ENCODE data around the gene CSPG4. TPM values are rescaled to one million over a fixed set of nuclear protein-coding genes. Genes with fewer than 3 reads are reported as not detected.
A peak's percentile ranks its signal among the peaks of the same experiment; 100 is the strongest.

The CSPG4 gene
- total and polyA plus RNA-seq, 2 of the 13 experiments (the other 11 are each of a cell fraction or from before 2014, with no cell fraction given), result 0.01 to 0.04 TPM

- TF ChIP-seq SP5 (CRISPR knock-in tag; IDR thresholded peaks at IDR 0.05; ENCODE audit: borderline replicate concordance, low read depth) (0 out of 2 replicates have a peak, but pooled peaks have one; percentile 12), RFXANK (CRISPR knock-in tag; IDR thresholded peaks at IDR 0.05) (no peak), BHLHE40 (IDR thresholded peaks at IDR 0.05; ENCODE audit: low read length) (no peak), ETS1 (CRISPR knock-in tag; IDR thresholded peaks at IDR 0.05) (no peak), ZBTB25 (CRISPR knock-in tag; IDR thresholded peaks at IDR 0.05) (no peak), ZNF629 (CRISPR knock-in tag; conservative IDR thresholded peaks at IDR 0.05) (peak; percentile 96), ZNF580 (CRISPR knock-in tag; IDR thresholded peaks at IDR 0.05; ENCODE audit: borderline replicate concordance, low read depth) (no peak), NR2F1 (CRISPR knock-in tag; IDR thresholded peaks at IDR 0.05) (peak; percentile 69 to 82), ZNF136 (CRISPR knock-in tag; IDR thresholded peaks at IDR 0.05; ENCODE audit: low read depth) (no peak), CHCHD3 (CRISPR knock-in tag; IDR thresholded peaks at IDR 0.05) (no peak), ZNF619 (CRISPR knock-in tag; IDR thresholded peaks at IDR 0.05) (no peak), ZSCAN21 (CRISPR knock-in tag; IDR thresholded peaks at IDR 0.05; ENCODE audit: borderline replicate concordance) (peak; percentile 37; the same call in 1 of the 2 replicates), ZIK1 (CRISPR knock-in tag; IDR thresholded peaks at IDR 0.05; ENCODE audit: borderline replicate concordance, low read depth) (0 out of 2 replicates have a peak, but pooled peaks have one; percentile 51), ZNF644 (CRISPR knock-in tag; IDR thresholded peaks at IDR 0.05; ENCODE audit: low read depth) (0 out of 2 replicates have a peak, but pooled peaks have one; percentile 52), RNF219 (CRISPR knock-in tag; IDR thresholded peaks at IDR 0.05) (no peak), KLF16 (CRISPR knock-in tag; IDR thresholded peaks at IDR 0.05) (peak in 1 of 2 experiments; percentile 49; a peak in 1 of 4 replicates)
- TF ChIP-seq, protein P1, sequence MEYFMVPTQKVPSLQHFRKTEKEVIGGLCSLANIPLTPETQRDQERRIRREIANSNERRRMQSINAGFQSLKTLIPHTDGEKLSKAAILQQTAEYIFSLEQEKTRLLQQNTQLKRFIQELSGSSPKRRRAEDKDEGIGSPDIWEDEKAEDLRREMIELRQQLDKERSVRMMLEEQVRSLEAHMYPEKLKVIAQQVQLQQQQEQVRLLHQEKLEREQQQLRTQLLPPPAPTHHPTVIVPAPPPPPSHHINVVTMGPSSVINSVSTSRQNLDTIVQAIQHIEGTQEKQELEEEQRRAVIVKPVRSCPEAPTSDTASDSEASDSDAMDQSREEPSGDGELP (IDR thresholded peaks at IDR 0.05; ENCODE audit: borderline replicate concordance, low read depth), result peak; percentile 65; the same call in 1 of the 2 replicates
- TF ChIP-seq, protein P2, sequence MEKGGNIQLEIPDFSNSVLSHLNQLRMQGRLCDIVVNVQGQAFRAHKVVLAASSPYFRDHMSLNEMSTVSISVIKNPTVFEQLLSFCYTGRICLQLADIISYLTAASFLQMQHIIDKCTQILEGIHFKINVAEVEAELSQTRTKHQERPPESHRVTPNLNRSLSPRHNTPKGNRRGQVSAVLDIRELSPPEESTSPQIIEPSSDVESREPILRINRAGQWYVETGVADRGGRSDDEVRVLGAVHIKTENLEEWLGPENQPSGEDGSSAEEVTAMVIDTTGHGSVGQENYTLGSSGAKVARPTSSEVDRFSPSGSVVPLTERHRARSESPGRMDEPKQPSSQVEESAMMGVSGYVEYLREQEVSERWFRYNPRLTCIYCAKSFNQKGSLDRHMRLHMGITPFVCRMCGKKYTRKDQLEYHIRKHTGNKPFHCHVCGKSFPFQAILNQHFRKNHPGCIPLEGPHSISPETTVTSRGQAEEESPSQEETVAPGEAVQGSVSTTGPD (CRISPR knock-in tag; IDR thresholded peaks at IDR 0.05), result no peak
- TF ChIP-seq, protein P3, sequence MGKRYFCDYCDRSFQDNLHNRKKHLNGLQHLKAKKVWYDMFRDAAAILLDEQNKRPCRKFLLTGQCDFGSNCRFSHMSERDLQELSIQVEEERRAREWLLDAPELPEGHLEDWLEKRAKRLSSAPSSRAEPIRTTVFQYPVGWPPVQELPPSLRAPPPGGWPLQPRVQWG (CRISPR knock-in tag; IDR thresholded peaks at IDR 0.05; ENCODE audit: borderline replicate concordance, low read depth), result no peak
Observed at GRCh38 chr15:75650908-75651809, 61.5 kb downstream of the CSPG4 start (continued).

Measured in HepG2 (cell line).